Thyroid gland (tissue), 4 donors: Measurements from ENCODE around the gene FRMD8.

ENCODE experiments used
- CTCF ChIP-seq, 6 experiments: fragments of 200-600 bp in 3 of 6; fragments of 450-650 bp in 3 of 6; sonication (generic) in 3 of 6; IDR thresholded peaks; one replicate each; pipeline ENCODE4 v1.5.1; 2016 to 2019; ENCODE audit warnings: antibody characterized with exemption in 6 of 6, mild to moderate bottlenecking in 2 of 6, inconsistent platforms in 1 of 6, moderate library complexity in 1 of 6
- POLR2A ChIP-seq, 2 donors: fragments of 450-650 bp; IDR thresholded peaks; one replicate each; pipeline ENCODE4 v1.6.1; 2017; ENCODE audit warnings: antibody characterized with exemption in 2 of 2, mild to moderate bottlenecking in 2 of 2, moderate library complexity in 1 of 2

GRCh38 chr11:65414776-65415498 lies 28.5 kb downstream of the FRMD8 start:
- no peak for TF ChIP-seq CTCF (IDR thresholded peaks at IDR 0.05)
- TF ChIP-seq POLR2A (IDR thresholded peaks at IDR 0.05): no peak
